Daoy (cell line): ENCODE results near the gene HS6ST1. TPM values are rescaled to one million over a fixed set of nuclear protein-coding genes. Genes with fewer than 3 reads are reported as not detected.
A peak's percentile ranks its signal among the peaks of the same experiment; 100 is the strongest.

Experiments
- DNase-seq: peaks from one replicate; pipeline ENCODE4 v3.0.0-alpha.2; 2015; ENCODE audit warnings: low read depth
- total RNA-seq: library from RNA; depleted of rRNA; stranded (reverse); fragments of >200 nt; shearing (Covaris generic); gene quantifications from 2 replicates; pipeline ENCODE4 v1.2.3, GENCODE V29; 2014

HS6ST1 gene
- total RNA-seq, 1 experiment from 2014 or later = 13.0 TPM

- no peak for DNase-seq
These were observed 8.5 kb downstream of the HS6ST1 start for GRCh38 chr2:128310094-128310716.

- no peak for DNase-seq
These were observed 9.2 kb downstream of the HS6ST1 start for GRCh38 chr2:128309280-128310093.

- DNase-seq = no peak
These were observed 9.8 kb downstream of the HS6ST1 start for GRCh38 chr2:128308889-128309279.

- DNase-seq = no peak
These were observed 10.4 kb downstream of the HS6ST1 start for GRCh38 chr2:128308284-128308731.

GRCh38 chr2:128307595-128307994 lies 11.1 kb downstream of the HS6ST1 start:
- DNase-seq = no peak

GRCh38 chr2:128306931-128307460 lies 11.7 kb downstream of the HS6ST1 start:
- no peak for DNase-seq

GRCh38 chr2:128306081-128306930 lies 12.4 kb downstream of the HS6ST1 start:
- peak; percentile 70 for DNase-seq

- DNase-seq = no peak
These were observed 13.1 kb downstream of the HS6ST1 start for GRCh38 chr2:128305555-128306080.

- peak; percentile 87 for DNase-seq
These were observed 13.7 kb downstream of the HS6ST1 start for GRCh38 chr2:128304715-128305554.

- DNase-seq = no peak
These were observed 14.3 kb downstream of the HS6ST1 start for GRCh38 chr2:128304330-128304714.

- no peak for DNase-seq
These were observed 14.8 kb downstream of the HS6ST1 start for GRCh38 chr2:128303911-128304310.

- DNase-seq = no peak
These were observed 15.4 kb downstream of the HS6ST1 start for GRCh38 chr2:128303095-128303791.

- no peak for DNase-seq
These were observed 16.0 kb downstream of the HS6ST1 start for GRCh38 chr2:128302744-128303067.

GRCh38 chr2:128302011-128302743 lies 16.5 kb downstream of the HS6ST1 start:
- DNase-seq = no peak

GRCh38 chr2:128301501-128301966 lies 17.1 kb downstream of the HS6ST1 start:
- peak; percentile 82 for DNase-seq

GRCh38 chr2:128301021-128301420 lies 17.6 kb downstream of the HS6ST1 start:
- no peak for DNase-seq

- no peak for DNase-seq
These were observed 18.3 kb downstream of the HS6ST1 start for GRCh38 chr2:128300151-128301020.

GRCh38 chr2:128299628-128300027 lies 19.0 kb downstream of the HS6ST1 start:
- DNase-seq = no peak
